ENCODE results near the gene FRZB.

Gene FRZB

DNA sequence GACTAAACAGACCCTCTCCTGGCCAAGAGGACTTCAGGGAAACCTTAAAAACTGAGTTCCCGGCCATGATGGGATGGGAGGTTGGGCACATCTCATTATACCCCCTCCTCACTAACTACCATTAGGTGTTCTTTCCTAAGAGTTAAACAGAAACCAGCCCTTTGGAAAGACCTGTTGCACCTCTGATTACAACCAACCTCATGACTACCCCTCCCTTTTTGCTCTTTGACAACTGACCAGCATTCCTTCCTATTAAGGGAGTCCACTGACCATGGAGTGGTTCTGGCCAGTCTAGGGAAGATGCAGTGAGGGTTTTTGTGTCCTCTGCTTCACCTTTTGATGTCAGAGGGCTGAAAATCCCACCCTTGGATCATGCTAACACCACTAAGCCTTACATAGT lies 44.5 kb upstream of the FRZB start:
- no peak for DNase-seq (ENCODE audit: low read depth)
- H3K4me3 ChIP-seq (ENCODE audit: low read depth, low read length): no peak overlapping the region
- TF ChIP-seq CTCF (IDR thresholded peaks at IDR 0.05; ENCODE audit: low read depth, low read length, missing control alignments): no peak
- in situ Hi-C loops (cut with HindIII; ENCODE audit: low sequenced_read_pairs): no loop called here

DNA sequence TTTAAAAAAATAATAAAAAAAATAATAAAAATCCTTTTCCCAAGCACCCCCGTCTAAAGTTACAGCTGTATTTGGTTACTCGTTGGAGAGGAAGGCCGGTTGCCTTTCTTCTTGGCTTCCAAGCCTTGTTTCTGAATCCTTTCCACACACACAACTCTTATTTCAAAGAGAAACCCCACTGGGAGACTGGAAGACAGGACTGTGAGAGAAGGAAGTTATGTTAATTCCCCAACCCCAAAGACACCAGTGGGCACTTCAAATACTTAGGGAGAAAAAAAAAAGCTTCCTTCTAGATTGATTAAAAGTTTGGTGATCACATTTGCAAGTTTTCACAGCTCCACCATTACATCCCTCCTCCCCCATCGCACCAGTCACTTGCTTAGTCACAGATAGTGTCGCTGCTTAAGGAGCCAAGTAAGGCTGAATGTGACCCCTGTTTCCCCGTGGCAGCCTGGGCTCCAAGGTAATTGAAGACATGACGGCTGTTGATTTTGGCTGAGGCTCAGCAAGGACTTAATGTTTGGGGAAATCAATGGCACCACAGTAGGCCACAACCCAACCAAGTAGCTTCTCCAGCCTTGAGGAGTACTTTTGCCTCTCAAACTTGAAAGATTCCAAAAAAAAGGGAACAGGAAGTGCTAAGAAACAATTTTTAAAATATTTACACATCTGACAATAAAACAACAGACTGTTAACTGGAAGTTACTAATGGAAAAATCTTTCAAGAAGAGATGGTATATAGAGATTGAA lies 40.8 kb upstream of the FRZB start:
- no peak overlapping the region for H3K4me3 ChIP-seq (ENCODE audit: low read depth, low read length)
- in situ Hi-C loops (cut with HindIII; ENCODE audit: low sequenced_read_pairs): no loop called here
- TF ChIP-seq CTCF (IDR thresholded peaks at IDR 0.05; ENCODE audit: low read depth, low read length, missing control alignments): no peak
- DNase-seq (ENCODE audit: low read depth): peak; percentile 79

DNA sequence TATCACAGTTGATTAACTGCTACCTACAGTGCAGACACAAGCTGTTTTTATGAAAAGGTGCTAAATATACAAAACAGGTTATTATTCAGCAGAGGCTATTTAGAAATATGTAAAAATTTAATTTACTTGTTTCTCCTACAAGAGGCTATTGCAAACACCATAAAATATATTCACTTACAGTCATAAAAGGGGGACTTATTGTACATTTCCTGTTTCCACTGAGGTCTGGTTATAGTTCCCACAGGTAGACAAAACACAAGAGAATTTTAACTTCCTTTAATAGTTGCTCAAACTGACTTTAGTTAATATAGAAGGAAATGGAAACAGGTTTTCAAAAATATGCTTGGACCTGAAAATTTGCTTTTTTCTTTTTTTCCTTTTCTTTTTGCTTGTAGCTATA lies 40.0 kb upstream of the FRZB start:
- no peak overlapping the region for H3K4me3 ChIP-seq (ENCODE audit: low read depth, low read length)
- in situ Hi-C loops (cut with HindIII; ENCODE audit: low sequenced_read_pairs): no loop called here
- DNase-seq (ENCODE audit: low read depth): no peak
- no peak for TF ChIP-seq CTCF (IDR thresholded peaks at IDR 0.05; ENCODE audit: low read depth, low read length, missing control alignments)

DNA sequence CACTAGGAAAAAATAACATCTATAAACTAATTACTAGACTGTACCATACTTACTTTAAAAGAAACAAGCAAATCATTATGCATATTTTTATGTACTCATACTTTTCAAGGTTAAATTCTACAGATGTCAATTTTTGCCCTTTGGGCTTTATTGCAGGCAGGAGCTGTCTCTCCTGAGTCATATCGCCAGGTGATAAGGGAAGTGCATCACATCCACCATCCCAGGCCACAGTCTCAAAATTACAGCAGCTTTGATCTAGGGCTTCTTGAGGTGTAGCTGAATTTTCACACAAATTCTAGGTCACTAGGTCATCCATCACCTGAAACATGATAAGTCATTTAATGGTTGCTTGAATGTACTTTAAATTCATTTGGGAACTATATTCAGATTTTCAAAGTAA lies 38.4 kb upstream of the FRZB start:
- no peak for TF ChIP-seq CTCF (IDR thresholded peaks at IDR 0.05; ENCODE audit: low read depth, low read length, missing control alignments)

GRCh38 chr2:182903566-182903965 lies 37.1 kb upstream of the FRZB start:
- no peak for TF ChIP-seq CTCF (IDR thresholded peaks at IDR 0.05; ENCODE audit: low read depth, low read length, missing control alignments)
- DNase-seq (ENCODE audit: low read depth): no peak
- in situ Hi-C loops (cut with HindIII; ENCODE audit: low sequenced_read_pairs): no loop called here
- no peak overlapping the region for H3K4me3 ChIP-seq (ENCODE audit: low read depth, low read length)

More for the DNA sequence above, 38.4 kb upstream of the FRZB start:
- DNase-seq (ENCODE audit: low read depth): no peak
- in situ Hi-C loops (cut with HindIII; ENCODE audit: low sequenced_read_pairs): no loop called here
- no peak overlapping the region for H3K4me3 ChIP-seq (ENCODE audit: low read depth, low read length)

DNA sequence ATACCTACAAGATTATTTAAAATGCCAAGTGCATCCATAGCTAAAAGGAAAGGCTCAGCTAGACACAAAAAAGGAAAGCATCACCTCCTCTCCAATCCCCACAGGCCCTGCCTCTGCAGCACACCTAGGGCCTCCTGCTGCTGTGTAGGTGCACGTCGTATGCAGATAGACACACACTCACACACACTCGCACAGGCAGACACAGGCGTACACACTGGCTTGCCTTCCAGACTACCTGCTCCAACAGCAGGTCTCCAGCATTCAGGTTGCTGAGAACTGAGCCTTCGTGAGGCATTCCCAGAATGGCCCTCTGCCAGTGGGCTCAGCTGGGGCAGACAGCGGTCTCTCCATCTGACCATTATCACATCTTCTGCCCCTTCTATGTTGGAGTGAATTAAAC lies 35.3 kb upstream of the FRZB start:
- DNase-seq (ENCODE audit: low read depth): no peak
- TF ChIP-seq CTCF (IDR thresholded peaks at IDR 0.05; ENCODE audit: low read depth, low read length, missing control alignments): no peak
- in situ Hi-C loops (cut with HindIII; ENCODE audit: low sequenced_read_pairs): no loop called here
- no peak overlapping the region for H3K4me3 ChIP-seq (ENCODE audit: low read depth, low read length)
